Vagina (tissue), 2 donors: ENCODE data around the gene COQ5. TPM values are rescaled to one million over a fixed set of nuclear protein-coding genes. Genes with fewer than 3 reads are reported as not detected.

Experiments used
- DNase-seq, 2 donors: peaks; one replicate each; pipeline ENCODE4 v3.0.0-alpha.2; 2017; ENCODE audit errors: extremely low spot score in 2 of 2
- H3K27ac ChIP-seq: fragments of 200-600 bp; sonication (generic); one replicate; pipeline ENCODE4 v1.5.1; 2019
- H3K27me3 ChIP-seq: fragments of 200-600 bp; sonication (generic); one replicate; pipeline ENCODE4 v1.5.1; 2019
- H3K36me3 ChIP-seq, 2 donors: fragments of 200-600 bp; sonication (generic); one replicate each; pipeline ENCODE4 v1.5.1; 2017 to 2019
- H3K4me1 ChIP-seq: fragments of 200-600 bp; sonication (generic); one replicate; pipeline ENCODE4 v1.5.1; 2019
- H3K4me3 ChIP-seq, 2 donors: fragments of 200-600 bp; sonication (generic); 1 replicate in 1 of 2; 2 replicates in 1 of 2; pipeline ENCODE4 v1.5.1; 2016 to 2019
- H3K9me3 ChIP-seq: fragments of 200-600 bp; sonication (generic); one replicate; pipeline ENCODE4 v1.5.1; 2019
- CTCF ChIP-seq, 3 experiments: fragments of 450-650 bp in 2 of 3; fragments of 200-600 bp in 1 of 3; sonication (generic) in 1 of 3; IDR thresholded peaks; one replicate each; pipeline ENCODE4 v1.5.1; 2017 to 2019; ENCODE audit warnings: antibody characterized with exemption in 3 of 3, mild to moderate bottlenecking in 2 of 3, moderate library complexity in 2 of 3
- POLR2A ChIP-seq, 2 donors: fragments of 450-650 bp; IDR thresholded peaks; one replicate each; pipeline ENCODE4 v1.6.1; 2017; ENCODE audit warnings: antibody characterized with exemption in 2 of 2, mild to moderate bottlenecking in 2 of 2, moderate library complexity in 2 of 2
- POLR2AphosphoS5 ChIP-seq, 2 donors: sonication (generic); formaldehyde crosslinking; IDR thresholded peaks; one replicate each; pipeline ENCODE4 v1.9.0; 2017; ENCODE audit warnings: antibody characterized with exemption in 2 of 2, mild to moderate bottlenecking in 2 of 2, low read depth in 1 of 2; ENCODE audit not compliant: insufficient read depth in 1 of 2
- intact Hi-C: fragments of 100-400 bp; cut with DNase I; formaldehyde crosslinking; loops from one replicate; pipeline ENCODE4 v1.15.1; 2023
- total RNA-seq: library from RNA; depleted of rRNA; stranded (reverse); fragments of >200 nt; gene quantifications from one replicate; pipeline ENCODE4 v1.2.3, GENCODE V29; 2016

The COQ5 gene
- total RNA-seq, 1 donor from 2014 or later, result 18.4 TPM

DNA sequence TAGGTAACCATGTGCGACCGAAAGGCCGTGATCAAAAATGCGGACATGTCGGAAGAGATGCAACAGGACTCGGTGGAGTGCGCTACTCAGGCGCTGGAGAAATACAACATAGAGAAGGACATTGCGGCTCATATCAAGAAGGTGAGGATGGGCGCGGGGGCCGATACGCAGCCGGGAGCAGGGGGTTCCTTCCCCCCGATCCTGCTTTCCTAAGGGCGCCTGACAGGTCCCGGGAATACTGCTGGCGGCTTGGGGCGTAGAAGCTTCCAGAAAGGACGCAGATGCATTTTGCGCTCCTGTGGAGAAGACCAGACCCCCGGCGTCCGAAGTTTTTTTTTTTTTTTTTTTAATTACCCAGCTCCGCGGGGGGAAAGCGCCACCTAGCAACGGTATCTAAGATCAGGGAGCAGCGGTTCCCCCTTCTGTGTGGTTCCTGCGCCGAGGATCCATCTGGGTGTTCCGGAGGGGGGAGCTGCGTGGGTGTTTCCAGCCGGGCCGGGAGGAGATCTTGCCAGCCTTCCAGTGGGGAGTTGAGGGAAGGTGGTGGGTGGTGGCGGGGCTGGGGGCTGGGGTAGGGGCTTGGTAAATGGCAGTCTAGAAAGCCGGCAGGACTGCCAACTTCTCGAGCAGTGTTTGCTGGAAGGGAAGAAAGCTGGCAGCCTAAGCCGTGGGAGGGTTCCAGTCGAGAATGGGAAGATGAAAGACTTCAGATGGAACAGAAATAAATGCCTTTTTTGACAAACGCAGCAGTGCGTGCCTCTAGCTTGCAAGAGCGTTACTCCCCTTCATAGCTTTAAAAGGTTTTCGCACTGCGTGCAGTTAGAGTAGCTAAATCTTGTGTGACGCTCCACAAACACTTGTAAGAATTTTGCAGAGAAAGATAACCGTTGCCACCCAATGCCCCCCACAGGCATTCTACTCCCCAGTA lies 32.3 kb downstream of the COQ5 start:
- H3K27me3 ChIP-seq, result no peaks in the 10 kb centered on the region
- DNase-seq, result peak in 1 of 2 donors; percentile 87
- H3K9me3 ChIP-seq, result no peaks in the 10 kb centered on the region
- H3K36me3 ChIP-seq, result peaks cover 0 to 20% of the 10 kb centered on the region in 2 donors
- H3K27ac ChIP-seq, result peak overlapping the region; percentile 97
- peaks cover 25% of the 10 kb centered on the region for H3K4me1 ChIP-seq
- peak overlapping the region; percentile 98 to 99 for H3K4me3 ChIP-seq
- TF ChIP-seq POLR2AphosphoS5 (IDR thresholded peaks at IDR 0.05; ENCODE audit: insufficient read depth in 1 of 2, low read depth in 1 of 2) (peak in 1 of 2 donors; percentile 19), CTCF (IDR thresholded peaks at IDR 0.05) (peak in 1 of 3 experiments; percentile 13), POLR2A (IDR thresholded peaks at IDR 0.05) (no peak)
- intact Hi-C loops, result no loop called here

DNA sequence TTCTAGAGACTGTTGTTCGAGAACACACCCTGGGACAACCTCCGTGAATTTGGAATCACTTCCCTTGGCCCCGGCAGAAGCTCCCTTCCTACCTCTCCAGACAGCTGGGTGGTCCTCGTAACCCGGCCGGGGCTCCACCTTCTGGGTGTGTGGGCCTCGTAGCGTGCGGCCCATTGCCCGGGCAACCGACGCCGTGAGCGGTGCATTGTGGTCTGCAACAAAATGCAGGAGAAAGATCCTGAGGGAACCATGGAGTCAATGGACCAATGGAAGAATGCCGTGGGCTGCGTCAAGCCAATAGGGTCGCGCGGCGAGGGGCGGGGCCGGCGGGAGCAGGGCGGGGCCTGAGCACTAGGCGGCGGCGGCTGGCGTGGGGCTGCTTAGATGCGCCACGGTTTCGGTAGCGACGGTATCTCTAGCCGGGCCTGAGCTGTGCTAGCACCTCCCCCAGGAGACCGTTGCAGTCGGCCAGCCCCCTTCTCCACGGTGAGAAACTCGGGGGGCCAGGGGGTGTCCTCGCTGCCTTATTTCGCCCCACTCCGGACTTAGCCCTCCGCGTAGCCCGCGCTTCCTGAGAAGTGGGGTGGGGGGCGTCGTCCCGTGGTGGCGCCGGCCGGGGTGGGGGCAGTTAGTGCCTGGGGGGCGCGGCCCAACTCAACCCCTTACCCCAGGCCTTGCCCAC lies 33.1 kb downstream of the COQ5 start, which contains the start of gene DYNLL1:
DYNLL1 (plus strand) TSS at position 383 of the 682 bp plus-strand sequence. CDS start 309 bp downstream, outside the sequence.
- no peaks in the 10 kb centered on the region for H3K9me3 ChIP-seq
- H3K4me1 ChIP-seq, result peaks cover 25% of the 10 kb centered on the region
- TF ChIP-seq POLR2A (IDR thresholded peaks at IDR 0.05) (peak in 1 of 2 donors; percentile 92), POLR2AphosphoS5 (IDR thresholded peaks at IDR 0.05; ENCODE audit: insufficient read depth in 1 of 2, low read depth in 1 of 2) (peak; percentile 35 to 96), CTCF (IDR thresholded peaks at IDR 0.05) (no peak)
- peak within 1 kb of the TSS; percentile 98 to 99 for H3K4me3 ChIP-seq
- intact Hi-C loops, result no loop called here
- DNase-seq, result peak in 1 of 2 donors; percentile 96
- peak within 1 kb of the TSS; percentile 97 for H3K27ac ChIP-seq
- peaks cover 0 to 21% of the 10 kb centered on the region in 2 donors for H3K36me3 ChIP-seq
- no peaks in the 10 kb centered on the region for H3K27me3 ChIP-seq

DNA sequence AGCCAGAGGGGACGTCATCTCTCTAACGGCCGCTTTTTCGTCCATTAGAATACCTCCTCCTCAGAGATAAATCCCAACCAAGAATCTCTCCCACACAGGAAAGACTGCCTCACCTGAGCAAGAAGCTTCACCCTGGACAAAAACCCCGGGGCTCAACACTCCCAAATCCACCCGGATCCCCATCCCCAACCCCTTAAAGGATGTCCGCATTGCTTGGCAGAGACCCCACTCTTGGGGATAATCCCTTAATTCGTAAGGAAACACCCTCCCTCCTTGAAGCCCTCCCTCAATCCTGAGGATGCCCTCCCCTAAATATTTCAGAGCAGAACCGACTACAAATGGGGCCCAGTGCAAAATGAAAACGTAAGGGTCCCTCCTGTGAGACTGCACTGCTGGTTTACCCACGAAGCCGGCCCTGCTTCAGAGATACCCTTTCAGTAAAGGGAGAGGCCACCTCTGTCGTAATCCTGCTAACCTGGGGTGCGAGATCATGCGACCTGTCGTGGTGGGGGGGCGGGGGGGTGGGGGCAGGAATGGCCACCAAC lies 33.7 kb downstream of the COQ5 start:
- H3K4me3 ChIP-seq, result peak overlapping the region; percentile 98 to 99
- DNase-seq, result no peak
- peaks cover 0 to 18% of the 10 kb centered on the region in 2 donors for H3K36me3 ChIP-seq
- H3K4me1 ChIP-seq, result peaks cover 25% of the 10 kb centered on the region
- intact Hi-C loops, result no loop called here
- H3K27ac ChIP-seq, result peak overlapping the region; percentile 97
- TF ChIP-seq POLR2A (IDR thresholded peaks at IDR 0.05) (no peak), POLR2AphosphoS5 (IDR thresholded peaks at IDR 0.05; ENCODE audit: insufficient read depth in 1 of 2, low read depth in 1 of 2) (no peak), CTCF (IDR thresholded peaks at IDR 0.05) (no peak)
- no peaks in the 10 kb centered on the region for H3K27me3 ChIP-seq
- H3K9me3 ChIP-seq, result no peaks in the 10 kb centered on the region

DNA sequence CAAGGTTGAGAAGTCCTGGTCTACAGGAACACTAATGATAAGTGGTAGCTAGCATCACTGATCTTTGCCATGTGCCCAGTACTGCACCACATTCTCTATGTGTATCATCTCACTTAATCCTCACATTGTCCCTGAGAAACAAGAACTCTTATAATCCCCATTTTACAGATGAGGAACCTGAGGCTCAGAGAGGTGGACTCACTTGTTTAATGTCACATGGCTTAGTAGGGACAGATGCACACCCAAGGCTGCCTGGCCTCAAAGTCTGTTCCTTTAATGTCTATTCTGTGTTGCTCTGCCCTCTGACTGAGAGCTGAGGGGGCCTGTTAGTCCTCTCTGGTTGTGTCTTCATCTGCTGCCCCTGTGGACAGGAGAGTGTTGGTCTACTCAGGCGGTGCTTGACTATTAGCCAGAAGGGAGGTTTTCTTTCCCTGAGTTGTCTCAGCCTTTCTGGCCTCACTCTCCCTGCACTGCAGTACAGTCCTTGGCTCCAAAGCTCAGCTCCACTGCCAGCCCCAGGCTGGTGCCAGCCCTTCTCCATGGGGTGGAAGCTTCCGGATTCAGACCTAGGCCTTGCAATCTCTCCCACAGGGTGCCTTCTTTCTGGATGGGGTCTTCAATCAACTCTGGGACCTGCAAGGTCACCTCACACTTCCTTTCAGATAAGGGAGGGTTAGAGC lies 38.0 kb downstream of the COQ5 start:
- intact Hi-C loops, result no loop called here
- no peak for DNase-seq

More for the DNA sequence above, 38.0 kb downstream of the COQ5 start:
- no peak overlapping the region for H3K27ac ChIP-seq
- H3K9me3 ChIP-seq, result no peaks in the 10 kb centered on the region
- no peaks in the 10 kb centered on the region for H3K27me3 ChIP-seq
- H3K4me3 ChIP-seq, result no peak overlapping the region
- TF ChIP-seq CTCF (IDR thresholded peaks at IDR 0.05), result no peak
- no peak for TF ChIP-seq POLR2AphosphoS5 (IDR thresholded peaks at IDR 0.05; ENCODE audit: insufficient read depth in 1 of 2, low read depth in 1 of 2)
- no peak for TF ChIP-seq POLR2A (IDR thresholded peaks at IDR 0.05)
- peaks cover 17% of the 10 kb centered on the region for H3K4me1 ChIP-seq
- peaks cover 0 to 6% of the 10 kb centered on the region in 2 donors for H3K36me3 ChIP-seq
